Ureter (tissue), 1 donor: ENCODE results near the gene SMCO1. TPM values are rescaled to one million over a fixed set of nuclear protein-coding genes. Genes with fewer than 3 reads are reported as not detected.
"Not testable (repeated sequence)": the region's sequence is repeated elsewhere in the genome, so short reads cannot be mapped to it uniquely, and the experiment has no call there.

ENCODE experiments used
- DNase-seq: peaks from one replicate; pipeline ENCODE4 v3.0.0-alpha.2; 2020; ENCODE audit warnings: low spot score
- total RNA-seq: library from RNA; stranded (reverse); gene quantifications from one replicate; pipeline ENCODE4 v1.2.4, GENCODE V29; 2023
- donor health status: DM: yes; HTN: yes; CAD: no.

SMCO1 gene
- total RNA-seq, 1 donor from 2014 or later, result not detected

- no peak for DNase-seq
Observed at GRCh38 chr3:196493292-196493691, 21.9 kb downstream of the SMCO1 start.

DNA sequence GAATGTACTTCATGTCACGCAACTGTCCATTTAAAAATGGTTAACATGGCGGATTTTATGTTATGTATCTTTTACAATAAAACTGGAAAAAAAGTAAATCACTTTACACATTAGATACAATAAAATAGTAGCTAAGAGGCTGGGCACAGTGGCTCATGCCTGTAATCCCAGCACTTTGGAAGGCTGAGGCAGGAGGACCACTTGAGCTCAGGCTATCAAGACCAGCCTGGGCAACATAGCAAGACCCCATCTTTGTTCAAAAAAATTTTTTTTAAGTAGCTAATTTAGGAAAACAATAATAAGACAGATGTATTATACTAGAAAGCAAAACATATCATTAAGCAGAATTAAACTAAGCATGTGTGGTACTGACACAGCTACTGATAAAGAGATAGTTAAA is 23.1 kb downstream of the SMCO1 start:
- DNase-seq, result no peak

- DNase-seq, result no peak
Observed at GRCh38 chr3:196489747-196490146, 25.4 kb downstream of the SMCO1 start.

DNA sequence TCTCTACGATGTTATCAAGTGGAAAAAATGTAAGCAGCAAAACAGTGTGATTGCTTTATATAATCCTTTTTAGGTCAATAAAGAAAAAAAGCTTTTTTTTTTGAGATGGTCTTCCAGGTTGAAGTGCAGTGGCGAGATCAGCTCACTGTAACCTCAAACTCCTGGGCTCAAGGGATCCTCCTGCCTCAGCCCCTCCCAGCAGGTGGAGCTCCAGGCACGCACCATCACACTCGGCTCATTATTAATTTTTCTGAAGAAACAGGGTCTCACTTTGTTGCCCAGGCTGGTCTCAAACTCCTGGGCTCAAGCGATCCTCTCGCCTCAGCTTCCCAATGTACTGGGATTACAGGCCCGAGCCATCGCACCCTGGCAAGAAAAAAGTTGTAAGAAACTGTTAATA is 28.9 kb downstream of the SMCO1 start:
- DNase-seq, result no peak

- no peak for DNase-seq
Observed at GRCh38 chr3:196477678-196478077, 37.5 kb downstream of the SMCO1 start.

- DNase-seq, result no peak
Observed at GRCh38 chr3:196472286-196472685, 42.9 kb downstream of the SMCO1 start.

- no peak for DNase-seq
Observed at GRCh38 chr3:196471551-196471950, 43.6 kb downstream of the SMCO1 start.

DNA sequence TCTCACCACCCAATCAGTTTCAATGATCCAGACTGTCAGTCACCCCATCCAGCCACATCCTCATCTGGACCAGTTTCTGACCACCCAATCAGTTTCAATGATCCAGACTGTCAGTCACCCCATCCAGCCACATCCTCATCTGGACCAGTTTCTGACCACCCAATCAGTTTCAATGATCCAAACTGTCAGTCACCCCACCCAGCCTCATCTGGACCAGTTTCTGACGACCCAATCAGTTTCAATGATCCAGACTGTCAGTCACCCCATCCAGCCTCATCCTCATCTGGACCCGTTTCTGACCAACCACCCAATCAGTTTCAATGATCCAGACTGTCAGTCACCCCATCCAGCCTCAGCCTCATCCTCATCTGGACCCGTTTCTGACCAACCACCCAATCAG is 45.0 kb downstream of the SMCO1 start:
- DNase-seq, result not testable (repeated sequence)

GRCh38 chr3:196463804-196464203 is 51.3 kb downstream of the SMCO1 start:
- DNase-seq, result no peak

DNA sequence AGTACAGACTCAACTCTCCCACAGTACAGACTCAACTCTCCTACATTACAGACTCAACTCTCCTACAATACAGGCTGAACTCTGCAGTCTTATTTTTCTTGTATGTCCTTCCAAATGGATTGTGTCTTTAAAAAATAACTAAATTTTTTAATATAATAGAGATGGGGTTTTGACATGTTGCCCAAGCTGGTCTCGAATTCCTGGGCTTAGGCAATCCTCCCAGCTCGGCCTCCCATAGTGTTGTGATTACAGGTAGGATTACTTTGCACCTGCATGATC is 51.7 kb downstream of the SMCO1 start:
- DNase-seq, result no peak

DNA sequence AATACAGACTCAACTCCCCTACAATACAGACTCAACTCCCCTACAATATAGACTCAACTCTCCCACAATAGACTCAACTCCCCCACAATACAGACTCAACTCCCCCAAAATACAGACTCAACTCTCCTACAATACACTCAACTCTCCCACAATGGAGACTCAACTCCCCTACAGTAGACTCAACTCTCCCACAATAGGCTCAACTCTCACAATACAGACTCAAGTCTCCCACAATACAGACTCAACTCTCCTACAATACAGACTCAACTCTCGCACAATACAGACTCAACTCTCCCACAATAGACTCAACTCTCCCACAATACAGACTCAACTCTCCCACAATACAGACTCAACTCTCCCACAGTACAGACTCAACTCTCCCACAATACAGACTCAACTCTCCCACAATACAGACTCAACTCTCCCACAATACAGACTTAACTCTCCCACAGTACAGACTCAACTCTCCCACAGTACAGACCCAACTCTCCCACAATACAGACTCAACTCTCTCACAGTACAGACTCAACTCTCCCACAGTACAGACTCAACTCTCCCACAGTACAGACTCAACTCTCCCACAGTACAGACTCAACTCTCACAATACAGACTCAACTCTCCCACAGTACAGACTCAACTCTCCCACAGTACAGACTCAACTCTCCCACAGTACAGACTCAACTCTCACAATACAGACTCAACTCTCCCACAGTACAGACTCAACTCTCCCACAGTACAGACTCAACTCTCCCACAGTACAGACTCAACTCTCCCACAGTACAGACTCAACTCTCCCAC is 52.3 kb downstream of the SMCO1 start:
- DNase-seq, result not testable (repeated sequence)

DNA sequence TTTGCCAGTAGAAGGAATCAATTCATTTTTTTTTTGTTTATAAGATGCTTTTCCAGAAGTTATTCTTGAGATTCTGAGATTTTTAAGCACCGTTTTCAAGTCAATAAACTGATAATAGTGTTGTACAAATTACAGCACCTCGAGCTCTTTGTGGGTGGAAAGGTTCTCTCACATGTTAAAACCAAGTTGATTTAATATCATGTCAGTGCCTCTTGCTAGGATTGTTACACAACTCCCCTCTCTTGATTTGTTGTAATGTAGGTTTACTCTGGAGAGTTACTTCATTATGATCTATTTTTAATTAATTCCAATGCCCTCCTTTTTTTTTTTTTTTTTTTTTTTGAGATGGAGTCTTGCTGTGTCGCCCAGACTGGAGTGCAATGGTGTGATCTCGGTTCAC is 57.1 kb downstream of the SMCO1 start:
- DNase-seq, result no peak

GRCh38 chr3:196457470-196457869 is 57.7 kb downstream of the SMCO1 start:
- not testable (repeated sequence) for DNase-seq

Other genes with a start within 250 kb of the SMCO1 start
- gene PCYT1A, start 227.6 kb downstream of the SMCO1 start, total RNA-seq, result 65.7 TPM
- 6.9 TPM for gene DYNLT2B, start 197.1 kb downstream of the SMCO1 start, total RNA-seq
- 0.49 TPM for gene TM4SF19, start 177.0 kb downstream of the SMCO1 start, total RNA-seq
- gene UBXN7, start 82.9 kb downstream of the SMCO1 start, total RNA-seq, result 53.2 TPM
- gene RNF168, start 11.6 kb downstream of the SMCO1 start, total RNA-seq, result 23.0 TPM
- 8.1 TPM for gene WDR53, start 53.2 kb upstream of the SMCO1 start, total RNA-seq
- gene FBXO45, start 53.3 kb upstream of the SMCO1 start, total RNA-seq, result 5.8 TPM
- 4.2 TPM for gene NRROS, start 124.3 kb upstream of the SMCO1 start, total RNA-seq
- gene CEP19, start 196.9 kb upstream of the SMCO1 start, total RNA-seq, result 0.62 TPM
- 13.4 TPM for gene PIGX, start 197.0 kb upstream of the SMCO1 start, total RNA-seq
- 55.0 TPM for gene PAK2, start 224.5 kb upstream of the SMCO1 start, total RNA-seq